ENCODE results near the gene SPTBN5.
A peak's percentile ranks its signal among the peaks of the same experiment; 100 is the strongest.

The SPTBN5 gene

GRCh38 chr15:41903782-41904181 is 9.9 kb upstream of the SPTBN5 start:
- no peak for DNase-seq (ENCODE audit: low read depth)

GRCh38 chr15:41901431-41901830 is 7.6 kb upstream of the SPTBN5 start:
- DNase-seq (ENCODE audit: low read depth), result no peak

DNA sequence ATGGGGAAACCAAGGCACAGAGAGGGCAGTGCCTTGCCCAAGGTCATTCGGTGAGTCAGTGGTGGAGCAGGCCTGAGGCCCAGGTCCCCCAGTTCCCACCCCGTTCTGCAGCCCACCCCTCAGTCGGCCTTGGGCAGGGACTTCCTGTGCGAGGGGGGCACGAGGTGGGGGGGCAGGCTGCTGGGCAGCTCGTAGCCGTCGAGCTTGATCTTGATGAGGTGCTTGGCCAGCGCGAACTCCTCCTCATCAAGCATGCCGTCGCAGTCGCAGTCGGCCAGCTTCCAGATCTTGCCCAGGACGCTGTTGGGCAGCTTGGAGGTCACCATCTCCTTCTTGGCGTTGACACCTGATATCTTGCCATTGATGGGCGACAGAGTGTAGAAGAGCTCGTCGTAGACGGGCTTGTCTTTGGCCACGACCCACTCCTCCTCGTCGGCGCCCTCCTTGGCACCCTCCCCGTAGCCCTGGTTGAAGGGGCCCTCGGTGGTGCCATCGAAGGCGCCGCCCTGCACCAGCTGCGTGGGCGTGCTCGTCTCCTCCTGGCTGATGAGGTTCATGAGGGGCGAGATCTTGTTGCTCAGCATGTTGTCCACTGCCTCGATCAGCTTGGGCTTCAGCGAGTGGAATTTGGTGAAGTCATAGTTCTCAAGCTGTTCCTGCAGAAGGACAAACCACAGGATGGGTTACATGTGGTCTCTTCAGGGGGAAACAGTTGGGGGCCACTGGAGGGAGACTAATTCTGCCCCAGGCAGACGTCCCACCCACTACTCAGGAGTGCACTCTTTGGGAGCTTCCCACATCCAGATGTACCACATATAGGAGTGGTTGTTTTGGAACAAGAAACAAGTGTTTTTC is 6.9 kb upstream of the SPTBN5 start:
- no peak for DNase-seq (ENCODE audit: low read depth)

- no peak for DNase-seq (ENCODE audit: low read depth)
Observed at GRCh38 chr15:41899854-41900442, 6.1 kb upstream of the SPTBN5 start.

GRCh38 chr15:41897363-41897799 is 3.5 kb upstream of the SPTBN5 start:
- DNase-seq (ENCODE audit: low read depth), result no peak

GRCh38 chr15:41896566-41896965 is 2.7 kb upstream of the SPTBN5 start:
- DNase-seq (ENCODE audit: low read depth), result no peak

- DNase-seq (ENCODE audit: low read depth), result no peak
Observed at GRCh38 chr15:41895957-41896356, 2.1 kb upstream of the SPTBN5 start.

GRCh38 chr15:41895491-41895890 is 1.6 kb upstream of the SPTBN5 start:
- no peak for DNase-seq (ENCODE audit: low read depth)

- peak; percentile 18 for DNase-seq (ENCODE audit: low read depth)
Observed at GRCh38 chr15:41894791-41895463, 1.1 kb upstream of the SPTBN5 start.

GRCh38 chr15:41894251-41894790 is 468 bp upstream of the SPTBN5 start:
- no peak for DNase-seq (ENCODE audit: low read depth)

GRCh38 chr15:41892621-41893421 is 1.0 kb downstream of the SPTBN5 start:
- DNase-seq (ENCODE audit: low read depth), result no peak

GRCh38 chr15:41891946-41892345 is 1.9 kb downstream of the SPTBN5 start:
- no peak for DNase-seq (ENCODE audit: low read depth)

DNA sequence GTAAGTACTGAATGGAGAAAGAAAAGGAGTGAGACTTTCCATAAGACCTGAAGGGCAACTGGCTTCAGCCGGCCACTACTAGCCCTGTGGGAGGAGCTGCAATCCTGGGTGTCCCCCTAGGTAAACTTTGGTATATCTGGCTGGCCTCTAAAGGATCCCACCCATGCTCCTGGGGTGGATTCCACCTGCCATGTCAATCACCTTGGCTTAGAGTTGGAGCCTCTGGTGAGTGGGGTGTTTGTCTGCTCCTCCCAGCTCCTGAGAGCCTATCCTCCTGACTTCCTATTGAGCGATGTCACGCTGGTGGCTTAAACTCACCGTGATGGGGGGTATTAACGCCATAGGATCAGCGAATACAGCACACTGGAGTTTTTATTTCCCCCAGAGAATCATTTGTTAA is 2.6 kb downstream of the SPTBN5 start:
- no peak for DNase-seq (ENCODE audit: low read depth)

DNA sequence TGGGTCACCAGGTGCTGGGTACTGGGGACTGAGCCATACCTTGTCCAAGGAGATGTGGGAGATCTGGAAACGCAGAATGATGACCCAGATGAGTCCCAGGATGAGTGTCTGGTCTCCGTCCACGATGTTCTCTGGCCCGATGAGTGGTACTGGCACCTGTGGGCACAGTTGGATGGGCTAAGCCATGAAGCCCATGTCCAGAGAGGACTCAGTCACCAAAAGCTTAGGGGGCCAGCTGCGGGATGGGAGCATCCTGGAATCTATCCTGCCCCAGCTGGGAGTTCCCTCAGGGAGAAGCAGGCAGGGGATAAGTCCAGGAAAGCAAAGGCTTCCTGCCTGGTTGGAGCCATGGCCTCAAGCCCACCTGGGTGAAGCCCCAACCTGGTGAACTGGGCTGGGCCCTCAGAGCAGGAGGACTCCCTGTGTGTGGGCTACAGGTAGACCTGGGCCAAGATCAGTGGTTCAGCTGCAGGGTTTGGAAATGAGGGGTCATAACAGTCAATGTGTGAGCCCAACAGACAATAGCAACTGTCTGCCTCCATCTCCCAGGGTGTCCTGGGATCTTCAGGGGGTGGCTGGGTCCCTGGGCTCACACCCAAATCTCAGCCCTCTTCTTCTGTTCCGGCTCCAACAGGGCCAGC is 3.7 kb downstream of the SPTBN5 start:
- DNase-seq (ENCODE audit: low read depth), result no peak

GRCh38 chr15:41888662-41889253 is 5.1 kb downstream of the SPTBN5 start:
- DNase-seq (ENCODE audit: low read depth), result no peak

DNA sequence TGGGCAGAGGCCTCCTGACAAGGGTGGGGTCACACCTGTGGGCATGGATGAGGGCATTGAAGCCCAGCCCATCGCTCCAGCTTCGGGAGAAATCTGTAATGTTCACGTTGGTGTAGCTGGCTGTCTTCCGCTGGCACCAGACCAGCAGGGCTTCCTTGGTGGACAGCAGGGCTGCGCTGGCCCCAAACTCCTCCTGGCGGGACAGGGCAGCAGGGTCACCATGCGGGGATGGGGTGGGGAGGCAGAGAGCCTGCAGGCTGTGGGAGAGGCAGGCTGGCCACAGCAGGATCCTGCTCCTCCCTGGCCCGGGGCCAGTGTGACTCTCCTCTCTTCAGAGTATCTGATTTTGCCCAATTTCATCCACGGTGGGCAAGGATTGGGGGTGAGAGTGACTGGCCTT is 6.0 kb downstream of the SPTBN5 start:
- DNase-seq (ENCODE audit: low read depth), result no peak

- no peak for DNase-seq (ENCODE audit: low read depth)
Observed at GRCh38 chr15:41887161-41887560, 6.7 kb downstream of the SPTBN5 start.

GRCh38 chr15:41886741-41887140 is 7.1 kb downstream of the SPTBN5 start:
- no peak for DNase-seq (ENCODE audit: low read depth)

DNA sequence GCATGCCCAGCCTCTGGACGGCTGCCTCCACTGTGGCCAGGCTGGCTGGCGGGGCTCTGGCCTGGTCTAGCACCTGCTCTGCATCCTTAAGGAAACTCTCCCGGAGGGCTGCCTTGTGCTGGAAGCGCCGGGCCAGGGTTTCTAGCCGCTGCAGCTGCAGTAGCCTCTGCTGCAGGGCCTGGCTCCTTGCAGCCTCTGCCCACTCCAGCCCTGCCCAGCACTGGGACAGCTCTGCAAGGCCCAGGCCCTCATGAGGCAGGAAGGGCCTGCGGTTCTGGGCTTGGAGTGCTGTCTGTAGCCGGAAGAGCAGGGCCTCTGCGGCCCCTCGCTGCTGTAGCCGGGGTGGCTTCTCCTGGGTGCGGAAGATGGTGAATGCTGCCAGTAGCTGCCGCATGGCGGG is 8.0 kb downstream of the SPTBN5 start:
- DNase-seq (ENCODE audit: low read depth), result no peak

GRCh38 chr15:41885321-41885720 is 8.5 kb downstream of the SPTBN5 start:
- DNase-seq (ENCODE audit: low read depth), result no peak

- DNase-seq (ENCODE audit: low read depth), result no peak
Observed at GRCh38 chr15:41884458-41884857, 9.4 kb downstream of the SPTBN5 start.
